Fibroblast of lung (primary cell): Measurements from ENCODE around the gene PRSS23. TPM values are rescaled to one million over a fixed set of nuclear protein-coding genes. Genes with fewer than 3 reads are reported as not detected.

ENCODE experiments used
- DNase-seq, 2 donors: peaks; one replicate each; pipeline versions ENCODE4 v3.0.0 to v3.0.0-alpha.2; 2010; ENCODE audit warnings: low read depth in 2 of 2
- H2AFZ ChIP-seq: 2 replicates; pipeline ENCODE4 v1.5.1; 2012; ENCODE audit warnings: low read length, control low read depth, inconsistent platforms
- H3K27ac ChIP-seq: 2 replicates; pipeline ENCODE4 v1.5.1; 2011; ENCODE audit warnings: low read length, control low read depth; ENCODE audit not compliant: insufficient read depth
- H3K27me3 ChIP-seq: 2 replicates; pipeline ENCODE4 v1.5.1; 2011; ENCODE audit warnings: mild to moderate bottlenecking, low read length; ENCODE audit not compliant: control insufficient read depth, insufficient read depth
- H3K36me3 ChIP-seq: 2 replicates; pipeline ENCODE4 v1.5.1; 2011; ENCODE audit warnings: low read length; ENCODE audit not compliant: control insufficient read depth, insufficient read depth
- H3K4me1 ChIP-seq: 2 replicates; pipeline ENCODE4 v1.5.1; 2011; ENCODE audit warnings: low read length; ENCODE audit not compliant: control insufficient read depth, insufficient read depth; ENCODE audit errors: extremely low read depth
- H3K4me2 ChIP-seq: 2 replicates; pipeline ENCODE4 v1.5.1; 2011; ENCODE audit warnings: low read length, control low read depth; ENCODE audit not compliant: insufficient read depth; ENCODE audit errors: extremely low read depth
- H3K4me3 ChIP-seq, 4 experiments: fragments of 200-600 bp in 1 of 4; sonication (generic) in 1 of 4; replicated peaks in 1 of 4; 2 replicates each; pipeline ENCODE4 v1.5.1; 2011 to 2016; ENCODE audit warnings: low read length in 4 of 4, low read depth in 3 of 4, mild to moderate bottlenecking in 3 of 4, control low read depth in 2 of 4, inconsistent platforms in 1 of 4, mixed read lengths in 1 of 4; ENCODE audit not compliant: insufficient read depth in 1 of 4; ENCODE audit errors: control extremely low read depth in 1 of 4
- H3K79me2 ChIP-seq: 2 replicates; pipeline ENCODE4 v1.5.1; 2012; ENCODE audit warnings: mild to moderate bottlenecking, low read length, inconsistent platforms; ENCODE audit not compliant: control insufficient read depth, insufficient read depth
- H3K9ac ChIP-seq: 2 replicates; pipeline ENCODE4 v1.5.1; 2011; ENCODE audit warnings: mild to moderate bottlenecking, low read length, control low read depth; ENCODE audit not compliant: insufficient read depth
- H3K9me3 ChIP-seq: 2 replicates; pipeline ENCODE4 v1.5.1; 2012; ENCODE audit warnings: low read depth, low read length; ENCODE audit not compliant: control insufficient read depth, insufficient read depth
- H4K20me1 ChIP-seq: 2 replicates; pipeline ENCODE4 v1.5.1; 2011; ENCODE audit warnings: low read length; ENCODE audit not compliant: control insufficient read depth, insufficient read depth; ENCODE audit errors: extremely low read depth
- EZH2 ChIP-seq: IDR thresholded peaks from 2 replicates; pipeline ENCODE4 v1.5.1; 2012; ENCODE audit warnings: low read length, control low read depth, mild to moderate bottlenecking; ENCODE audit errors: missing control alignments
- polyA plus RNA-seq, 2 donors: library from polyadenylated mRNA; depleted of rRNA in 1 of 2; stranded (reverse) in 1 of 2; unstranded in 1 of 2; fragments of >200 nt; gene quantifications; 2 replicates each; pipeline ENCODE4 v1.2.1, GENCODE V29; 2011 to 2012; ENCODE audit warnings: missing spikeins in 1 of 2
- total RNA-seq: library from RNA; depleted of rRNA; stranded (reverse); fragments of >200 nt; gene quantifications from 2 replicates; pipeline ENCODE4 v1.2.1, GENCODE V29; 2014
- TF ChIP-seq, protein P1 (sequence below), 2 donors: IDR thresholded peaks in 1 of 2; conservative IDR thresholded peaks in 1 of 2; 1 replicate in 1 of 2; 2 replicates in 1 of 2; pipeline ENCODE4 v1.5.1; 2011 to 2012; ENCODE audit warnings: low read length in 2 of 2, control low read depth in 1 of 2, inconsistent platforms in 1 of 2, low read depth in 1 of 2, mild to moderate bottlenecking in 1 of 2

The PRSS23 gene
- total and polyA plus RNA-seq, 2 donors (not counting 1 experiment from before 2014, with no cell fraction given) = 141 to 151 TPM

- Histone ChIP-seq H3K27me3 (no peaks in the 10 kb centered on the region), H4K20me1 (no peaks in the 10 kb centered on the region), H3K4me2 (no peak overlapping the region), H2AFZ (no peak overlapping the region), H3K79me2 (no peaks in the 10 kb centered on the region), H3K4me1 (no peaks in the 10 kb centered on the region), H3K9me3 (no peaks in the 10 kb centered on the region), H3K9ac (no peak overlapping the region), H3K36me3 (no peaks in the 10 kb centered on the region), H3K27ac (no peak overlapping the region), H3K4me3 (no peak overlapping the region)
- TF ChIP-seq, protein P1, sequence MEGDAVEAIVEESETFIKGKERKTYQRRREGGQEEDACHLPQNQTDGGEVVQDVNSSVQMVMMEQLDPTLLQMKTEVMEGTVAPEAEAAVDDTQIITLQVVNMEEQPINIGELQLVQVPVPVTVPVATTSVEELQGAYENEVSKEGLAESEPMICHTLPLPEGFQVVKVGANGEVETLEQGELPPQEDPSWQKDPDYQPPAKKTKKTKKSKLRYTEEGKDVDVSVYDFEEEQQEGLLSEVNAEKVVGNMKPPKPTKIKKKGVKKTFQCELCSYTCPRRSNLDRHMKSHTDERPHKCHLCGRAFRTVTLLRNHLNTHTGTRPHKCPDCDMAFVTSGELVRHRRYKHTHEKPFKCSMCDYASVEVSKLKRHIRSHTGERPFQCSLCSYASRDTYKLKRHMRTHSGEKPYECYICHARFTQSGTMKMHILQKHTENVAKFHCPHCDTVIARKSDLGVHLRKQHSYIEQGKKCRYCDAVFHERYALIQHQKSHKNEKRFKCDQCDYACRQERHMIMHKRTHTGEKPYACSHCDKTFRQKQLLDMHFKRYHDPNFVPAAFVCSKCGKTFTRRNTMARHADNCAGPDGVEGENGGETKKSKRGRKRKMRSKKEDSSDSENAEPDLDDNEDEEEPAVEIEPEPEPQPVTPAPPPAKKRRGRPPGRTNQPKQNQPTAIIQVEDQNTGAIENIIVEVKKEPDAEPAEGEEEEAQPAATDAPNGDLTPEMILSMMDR (conservative IDR thresholded peaks at IDR 0.05 in 1 of 2, IDR thresholded peaks at IDR 0.05 in 1 of 2; ENCODE audit: low read depth in 1 of 2, low read length in 2 of 2) = no peak
- TF ChIP-seq EZH2 = no peak
- DNase-seq = no peak
Measured at GRCh38 chr11:86783661-86784060, 16.7 kb upstream of the PRSS23 start.

DNA sequence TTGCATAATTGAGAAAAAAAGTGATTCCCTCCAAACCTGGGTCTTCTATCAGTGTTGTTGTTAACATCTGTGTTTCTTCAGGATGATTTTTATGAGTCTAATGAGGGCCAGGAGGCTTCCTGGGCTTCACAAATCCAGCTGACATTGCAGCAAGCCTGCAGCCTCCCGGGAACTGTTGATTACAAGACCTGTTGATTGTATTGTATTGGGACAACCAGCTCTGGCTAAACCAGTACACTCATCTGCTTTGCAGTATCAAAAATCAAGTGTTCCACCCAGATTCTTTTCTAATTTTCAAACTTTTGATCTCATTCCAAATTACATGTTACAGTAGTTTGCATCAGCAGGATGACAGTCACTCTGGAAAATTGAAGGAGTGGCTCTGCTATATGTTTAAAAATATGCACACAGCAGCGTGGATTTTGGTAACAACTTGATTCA, 16.1 kb upstream of the PRSS23 start:
- Histone ChIP-seq H3K36me3 (no peaks in the 10 kb centered on the region), H3K9me3 (no peaks in the 10 kb centered on the region), H2AFZ (no peak overlapping the region), H3K4me1 (no peaks in the 10 kb centered on the region), H3K79me2 (no peaks in the 10 kb centered on the region), H3K27me3 (no peaks in the 10 kb centered on the region), H3K27ac (no peak overlapping the region), H3K4me2 (no peak overlapping the region), H3K4me3 (no peak overlapping the region), H3K9ac (no peak overlapping the region), H4K20me1 (no peaks in the 10 kb centered on the region)
- TF ChIP-seq, protein P1 (conservative IDR thresholded peaks at IDR 0.05 in 1 of 2, IDR thresholded peaks at IDR 0.05 in 1 of 2; ENCODE audit: low read depth in 1 of 2, low read length in 2 of 2) = no peak
- no peak for TF ChIP-seq EZH2
- DNase-seq = peak in 1 of 2 donors; percentile 80

GRCh38 chr11:86785576-86785975, 14.8 kb upstream of the PRSS23 start:
- TF ChIP-seq, protein P1 (conservative IDR thresholded peaks at IDR 0.05 in 1 of 2, IDR thresholded peaks at IDR 0.05 in 1 of 2; ENCODE audit: low read depth in 1 of 2, low read length in 2 of 2) = no peak
- Histone ChIP-seq H3K9ac (no peak overlapping the region), H3K36me3 (no peaks in the 10 kb centered on the region), H3K4me2 (no peak overlapping the region), H3K27ac (no peak overlapping the region), H3K4me1 (no peaks in the 10 kb centered on the region), H3K27me3 (no peaks in the 10 kb centered on the region), H4K20me1 (no peaks in the 10 kb centered on the region), H3K9me3 (no peaks in the 10 kb centered on the region), H3K4me3 (no peak overlapping the region), H2AFZ (no peak overlapping the region), H3K79me2 (no peaks in the 10 kb centered on the region)
- no peak for DNase-seq
